Measurements from ENCODE around the gene CAND1.

CAND1 gene

DNA sequence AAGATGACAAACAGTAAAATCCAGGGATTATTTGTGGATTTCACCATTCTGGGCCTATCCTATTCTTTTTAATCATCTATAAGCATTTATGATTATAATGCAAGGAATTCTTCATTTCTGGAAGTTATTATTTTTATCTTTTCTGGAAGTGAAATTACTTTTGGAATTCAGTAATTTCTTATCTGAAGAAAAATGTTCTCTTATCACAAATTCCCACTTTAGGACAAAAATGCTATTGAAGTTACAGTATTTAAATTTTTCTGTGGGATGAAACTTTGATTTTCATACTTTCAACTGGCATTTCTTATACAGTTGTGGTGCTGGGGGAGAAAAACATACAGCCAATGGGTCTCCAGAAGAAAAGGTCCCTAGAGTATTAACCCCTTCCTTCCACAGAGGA lies 96.0 kb downstream of the CAND1 start:
- no peak overlapping the region for H3K4me2 ChIP-seq (ENCODE audit: low read length)
- peaks cover 8% of the 10 kb centered on the region for H3K4me1 ChIP-seq (ENCODE audit: control insufficient read depth, insufficient read depth, low read length)
- no peak overlapping the region for H3K9ac ChIP-seq (ENCODE audit: low read depth, low read length)
- no peaks in the 10 kb centered on the region for H3K36me3 ChIP-seq (ENCODE audit: insufficient read depth, low read length)
- H3K9me3 ChIP-seq (replicated peaks; ENCODE audit: low read length), result no peaks in the 10 kb centered on the region
- H3K4me3 ChIP-seq (ENCODE audit: low read length), result no peak overlapping the region
- no peaks in the 10 kb centered on the region for H3K27me3 ChIP-seq (ENCODE audit: control insufficient read depth, insufficient read depth, low read length)

GRCh38 chr12:67367843-67368242 lies 98.7 kb downstream of the CAND1 start:
- Histone ChIP-seq H3K36me3 (ENCODE audit: insufficient read depth, low read length) (no peaks in the 10 kb centered on the region), H3K4me3 (ENCODE audit: low read length) (no peak overlapping the region), H3K4me2 (ENCODE audit: low read length) (no peak overlapping the region), H3K4me1 (ENCODE audit: control insufficient read depth, insufficient read depth, low read length) (peaks cover 23% of the 10 kb centered on the region), H3K9me3 (replicated peaks; ENCODE audit: low read length) (no peaks in the 10 kb centered on the region), H3K9ac (ENCODE audit: low read depth, low read length) (no peak overlapping the region), H3K27me3 (ENCODE audit: control insufficient read depth, insufficient read depth, low read length) (no peaks in the 10 kb centered on the region)
